H1 (cell line): ENCODE data around the gene POLR2F. TPM values are rescaled to one million over a fixed set of nuclear protein-coding genes. Genes with fewer than 3 reads are reported as not detected.

Experiments
- CTCF ChIA-PET: fragments of 300-600 bp; sonication (Branson Sonifier 250); formaldehyde crosslinking; loops from one replicate; lab custom pipeline; 2021; ENCODE audit not compliant: partially characterized antibody; lab: Charles Lee
- POLR2A ChIA-PET: fragments of 300-600 bp; sonication (Branson Sonifier 250); formaldehyde crosslinking; loops from one replicate; lab custom pipeline; 2021; ENCODE audit warnings: inconsistent platforms; ENCODE audit not compliant: partially characterized antibody; lab: Charles Lee
- DNase-seq, 2 experiments: peaks; one replicate each; pipeline versions ENCODE4 v3.0.0 to v3.0.0-alpha.2; 2010 to 2022; ENCODE audit warnings: low spot score in 2 of 2, low read depth in 1 of 2, mixed read lengths in 1 of 2
- FAIRE-seq: peaks from 2 replicates; lab custom pipeline; 2011; peaks lifted over from hg19 to GRCh38; lab: Jason Lieb, UNC
- H2AFZ ChIP-seq: 2 replicates; pipeline ENCODE4 v1.8.1; 2012; ENCODE audit warnings: low read length, inconsistent platforms
- H2AK5ac ChIP-seq: 2 replicates; pipeline ENCODE4 v1.6.1; 2013; ENCODE audit warnings: low read depth, low read length
- H2BK120ac ChIP-seq: replicated peaks from 2 replicates; pipeline ENCODE3; 2013; ENCODE audit warnings: low read depth, low read length, inconsistent platforms
- H2BK12ac ChIP-seq: 2 replicates; pipeline ENCODE4 v1.6.1; 2013; ENCODE audit warnings: low read depth, low read length
- H2BK15ac ChIP-seq: 2 replicates; pipeline ENCODE4 v1.6.1; 2013; ENCODE audit warnings: low read length
- H2BK20ac ChIP-seq: 2 replicates; pipeline ENCODE4 v1.6.1; 2013; ENCODE audit warnings: low read length
- H2BK5ac ChIP-seq: 2 replicates; pipeline ENCODE4 v1.6.1; 2013; ENCODE audit warnings: low read depth, low read length
- H3K14ac ChIP-seq: 2 replicates; pipeline ENCODE4 v1.6.1; 2013; ENCODE audit warnings: inconsistent platforms; ENCODE audit not compliant: insufficient read length
- H3K18ac ChIP-seq: 2 replicates; pipeline ENCODE4 v1.6.1; 2013; ENCODE audit warnings: low read length; ENCODE audit errors: extremely low read depth
- H3K23ac ChIP-seq: 2 replicates; pipeline ENCODE4 v1.6.1; 2013; ENCODE audit warnings: inconsistent platforms; ENCODE audit not compliant: insufficient read length
- H3K23me2 ChIP-seq: 2 replicates; pipeline ENCODE4 v1.6.1; 2013; ENCODE audit warnings: low read depth, low read length
- H3K27ac ChIP-seq: 2 replicates; pipeline ENCODE4 v1.6.1; 2011; ENCODE audit warnings: low read depth, low read length, inconsistent platforms
- H3K27me3 ChIP-seq, 4 experiments: replicated peaks in 1 of 4; 1 replicate in 1 of 4; 2 replicates in 3 of 4; pipeline versions ENCODE4 v1.6.1 to v1.8.1; 2011 to 2013; ENCODE audit warnings: low read length in 3 of 4, mild to moderate bottlenecking in 3 of 4, inconsistent platforms in 2 of 4, mixed read lengths in 2 of 4, moderate library complexity in 1 of 4; ENCODE audit not compliant: control insufficient read depth in 3 of 4, insufficient read depth in 3 of 4; ENCODE audit errors: extremely low read depth in 1 of 4
- H3K36me3 ChIP-seq, 4 experiments: 2 replicates each; pipeline versions ENCODE4 v1.6.1 to v1.8.1; 2011 to 2013; ENCODE audit warnings: mild to moderate bottlenecking in 4 of 4, low read length in 3 of 4, moderate library complexity in 2 of 4, control low read depth in 1 of 4, inconsistent platforms in 1 of 4; ENCODE audit not compliant: insufficient read depth in 4 of 4, control insufficient read depth in 2 of 4
- H3K4ac ChIP-seq: replicated peaks from 2 replicates; pipeline ENCODE3; 2013; ENCODE audit warnings: low read length, low read depth, mixed read lengths, inconsistent platforms; ENCODE audit not compliant: insufficient read length
- H3K4me1 ChIP-seq, 4 experiments: replicated peaks in 1 of 4; 1 replicate in 1 of 4; 2 replicates in 3 of 4; pipeline versions ENCODE4 v1.6.1 to v1.8.1; 2011 to 2013; ENCODE audit warnings: low read length in 3 of 4, inconsistent platforms in 2 of 4, mixed read lengths in 1 of 4; ENCODE audit not compliant: insufficient read depth in 4 of 4, control insufficient read depth in 3 of 4
- H3K4me2 ChIP-seq, 2 experiments: 2 replicates each; pipeline versions ENCODE4 v1.6.1 to v1.8.1; 2011 to 2013; ENCODE audit warnings: low read depth in 2 of 2, low read length in 2 of 2, control low read depth in 1 of 2, inconsistent platforms in 1 of 2, mild to moderate bottlenecking in 1 of 2; ENCODE audit not compliant: insufficient read depth in 1 of 2
- H3K4me3 ChIP-seq, 4 experiments: fragments of 200-600, 300-600 bp in 1 of 4; sonication (generic), shearing (Covaris generic), sonication (Bioruptor Twin) in 1 of 4; 2 replicates each; pipeline versions ENCODE4 v1.5.1 to v1.8.1; 2011 to 2016; ENCODE audit warnings: low read length in 4 of 4, low read depth in 3 of 4, control low read depth in 2 of 4, inconsistent platforms in 2 of 4, mild to moderate bottlenecking in 2 of 4, mixed read lengths in 1 of 4, moderate library complexity in 1 of 4; ENCODE audit not compliant: insufficient read depth in 2 of 4; ENCODE audit errors: extremely low read depth in 1 of 4
- H3K56ac ChIP-seq: replicated peaks from 2 replicates; pipeline ENCODE3; 2013; ENCODE audit warnings: low read depth, mild to moderate bottlenecking, mixed read lengths, low read length, inconsistent platforms; ENCODE audit not compliant: insufficient read length
- H3K79me1 ChIP-seq: 2 replicates; pipeline ENCODE4 v1.6.1; 2013; ENCODE audit warnings: low read depth, low read length, control low read depth
- H3K79me2 ChIP-seq, 2 experiments: 2 replicates each; pipeline versions ENCODE4 v1.6.1 to v1.8.1; 2012 to 2013; ENCODE audit warnings: low read length in 2 of 2, mild to moderate bottlenecking in 2 of 2, inconsistent platforms in 1 of 2; ENCODE audit not compliant: insufficient read depth in 2 of 2, control insufficient read depth in 1 of 2
- H3K9ac ChIP-seq, 4 experiments: replicated peaks in 1 of 4; 1 replicate in 1 of 4; 2 replicates in 3 of 4; pipeline versions ENCODE4 v1.6.1 to v1.8.1; 2011 to 2013; ENCODE audit warnings: low read depth in 3 of 4, low read length in 3 of 4, control low read depth in 2 of 4, mild to moderate bottlenecking in 2 of 4, moderate library complexity in 2 of 4, inconsistent platforms in 1 of 4; ENCODE audit errors: extremely low read depth in 1 of 4
- H3K9me3 ChIP-seq, 2 experiments: 2 replicates each; pipeline versions ENCODE4 v1.6.1 to v1.8.1; 2012 to 2013; ENCODE audit warnings: mild to moderate bottlenecking in 2 of 2, moderate library complexity in 2 of 2, control low read depth in 1 of 2, inconsistent platforms in 1 of 2, low read depth in 1 of 2, low read length in 1 of 2, mixed read lengths in 1 of 2; ENCODE audit not compliant: insufficient read depth in 2 of 2
- H4K20me1 ChIP-seq, 2 experiments: replicated peaks in 1 of 2; 2 replicates each; pipeline versions ENCODE3 to v1.8.1; 2011 to 2013; ENCODE audit warnings: inconsistent platforms in 2 of 2, low read length in 2 of 2, mild to moderate bottlenecking in 1 of 2; ENCODE audit not compliant: insufficient read depth in 2 of 2, control insufficient read depth in 1 of 2
- H4K5ac ChIP-seq: 2 replicates; pipeline ENCODE4 v1.6.1; 2013; ENCODE audit warnings: low read length, low read depth, mixed read lengths, inconsistent platforms; ENCODE audit not compliant: insufficient read length
- H4K8ac ChIP-seq: 2 replicates; pipeline ENCODE4 v1.8.0; 2013; ENCODE audit warnings: mild to moderate bottlenecking, moderate library complexity, low read length, inconsistent platforms; ENCODE audit not compliant: insufficient read depth; ENCODE audit errors: extremely low read depth
- H4K91ac ChIP-seq: replicated peaks from 2 replicates; pipeline ENCODE3; 2013; ENCODE audit warnings: low read length, mixed read lengths, inconsistent platforms; ENCODE audit not compliant: insufficient read length
- BCL11A ChIP-seq, 2 experiments: IDR thresholded peaks; one replicate each; pipeline ENCODE4 v1.6.1; 2011; ENCODE audit warnings: low read depth in 2 of 2, low read length in 2 of 2, mild to moderate bottlenecking in 2 of 2
- BRCA1 ChIP-seq: IDR thresholded peaks from 2 replicates; pipeline ENCODE4 v1.6.1; 2012; ENCODE audit warnings: low read depth, low read length, improper control_type of control experiment
- CBX5 ChIP-seq: fragments of 300-800, 300-1000 bp; sonication (generic); IDR thresholded peaks from 2 replicates; pipeline ENCODE4 v1.7.1; 2016; ENCODE audit warnings: antibody characterized with exemption, low read length, low read depth
- GABPA ChIP-seq: IDR thresholded peaks from 2 replicates; pipeline ENCODE4 v1.6.1; 2011; ENCODE audit warnings: mild to moderate bottlenecking, low read length, moderate library complexity, borderline replicate concordance; ENCODE audit not compliant: insufficient read depth
- GTF2F1 ChIP-seq: IDR thresholded peaks from 2 replicates; pipeline ENCODE4 v1.6.1; 2012; ENCODE audit warnings: low read depth, low read length, improper control_type of control experiment, borderline replicate concordance
- JUN ChIP-seq: IDR thresholded peaks from 2 replicates; pipeline ENCODE4 v1.6.1; 2011; ENCODE audit warnings: low read depth, mild to moderate bottlenecking, improper control_type of control experiment, low read length
- KDM4A ChIP-seq: IDR thresholded peaks from one replicate; pipeline ENCODE4 v1.7.1; 2012; ENCODE audit warnings: low read depth, mild to moderate bottlenecking, moderate library complexity, low read length, inconsistent platforms; ENCODE audit not compliant: severe bottlenecking
- NANOG ChIP-seq: IDR thresholded peaks from 2 replicates; pipeline ENCODE4 v1.6.1; 2011; ENCODE audit warnings: low read length, low read depth, mild to moderate bottlenecking, inconsistent platforms; ENCODE audit not compliant: insufficient read depth, poor library complexity, severe bottlenecking
- NRF1 ChIP-seq: IDR thresholded peaks from 2 replicates; pipeline ENCODE4 v1.6.1; 2011; ENCODE audit warnings: mild to moderate bottlenecking, low read depth, low read length, improper control_type of control experiment
- PHF8 ChIP-seq: fragments of 200-600 bp; sonication (generic); conservative IDR thresholded peaks from 2 replicates; pipeline ENCODE4 v1.7.1; 2012; ENCODE audit warnings: low read depth, mild to moderate bottlenecking, inconsistent platforms, low read length, moderate library complexity
- POLR2A ChIP-seq, 2 experiments: IDR thresholded peaks; 1 replicate in 1 of 2; 2 replicates in 1 of 2; pipeline ENCODE4 v1.6.1; 2011; ENCODE audit warnings: low read depth in 2 of 2, low read length in 2 of 2, mild to moderate bottlenecking in 2 of 2; ENCODE audit errors: control extremely low read depth in 1 of 2
- SP1 ChIP-seq: IDR thresholded peaks from 2 replicates; pipeline ENCODE4 v1.6.1; 2011; ENCODE audit warnings: low read depth, low read length
- SP4 ChIP-seq: IDR thresholded peaks from 2 replicates; pipeline ENCODE4 v1.6.1; 2012; ENCODE audit warnings: low read length, inconsistent platforms
- SRF ChIP-seq: IDR thresholded peaks from 2 replicates; pipeline ENCODE4 v1.6.1; 2011; ENCODE audit warnings: mild to moderate bottlenecking, low read depth, low read length, moderate library complexity
- TBP ChIP-seq: IDR thresholded peaks from 2 replicates; pipeline ENCODE4 v1.6.1; 2011; ENCODE audit warnings: low read depth, low read length, improper control_type of control experiment
- TCF12 ChIP-seq: IDR thresholded peaks from 2 replicates; pipeline ENCODE4 v1.6.1; 2011; ENCODE audit warnings: low read depth, mild to moderate bottlenecking, low read length
- WGBS, 2 experiments: shearing (Covaris generic) in 1 of 2; methylation state at CpG; one replicate each; pipeline versions ENCODE4 v1.1.6 to v1.1.7; 2013 to 2015; ENCODE audit warnings: low lambda C conversion rate in 2 of 2, mixed read lengths in 2 of 2, inconsistent platforms in 1 of 2, low coverage in 1 of 2, missing lambda C conversion rate in 1 of 2; ENCODE audit not compliant: insufficient replicate concordance in 2 of 2, insufficient coverage in 1 of 2, insufficient read length in 1 of 2; ENCODE audit errors: extremely low coverage in 1 of 2, missing lambda C conversion rate in 1 of 2; 5-methylcytosine and 5-hydroxymethylcytosine counted together
- polyA plus RNA-seq, 7 experiments: library from polyadenylated mRNA; depleted of rRNA in 3 of 7; stranded (reverse) in 5 of 7; unstranded in 2 of 7; fragments of >200 nt in 5 of 7; fragments of 200-250 nt in 2 of 7; gene quantifications; 1 replicate in 5 of 7; 2 replicates in 1 of 7; 4 replicates in 1 of 7; pipeline versions ENCODE4 v1.2.1 to v1.2.3, GENCODE V29; 2011 to 2013; ENCODE audit warnings: missing spikeins in 2 of 7, mixed read lengths in 2 of 7
- total RNA-seq: library from RNA; stranded (reverse); fragmentation: NEBNext Ultra II Directional; extraction: Animal tissue kit (Norgen Biotek cat#: 25700); gene quantifications from 2 replicates; pipeline ENCODE4 v1.2.1, GENCODE V29; 2021

The POLR2F gene
- total and polyA plus RNA-seq, 2 of the 8 experiments (the other 6 are each of a cell fraction or from before 2014, with no cell fraction given): 150 to 176 TPM

GRCh38 chr22:37932401-37932800, 21.1 kb upstream of the POLR2F start:
- DNase-seq: no peak
- no peaks in the 10 kb centered on the region for H3K79me2 ChIP-seq
- TF ChIP-seq PHF8: no peak
- TF ChIP-seq CBX5: no peak
- no peak for TF ChIP-seq NRF1
- TF ChIP-seq SP4: no peak
- no peak for TF ChIP-seq SRF
- no peak for TF ChIP-seq GABPA
- TF ChIP-seq GTF2F1: no peak
- TF ChIP-seq NANOG: no peak
- no peak for TF ChIP-seq POLR2A (IDR thresholded peaks at IDR 0.05; ENCODE audit: control extremely low read depth in 1 of 2, low read depth in 2 of 2, low read length in 2 of 2)
- no peak for TF ChIP-seq JUN
- no peak for TF ChIP-seq TCF12
- TF ChIP-seq TBP: no peak
- TF ChIP-seq BRCA1: no peak
- no peak for TF ChIP-seq KDM4A
- no peak for TF ChIP-seq SP1
- TF ChIP-seq BCL11A (IDR thresholded peaks at IDR 0.05; ENCODE audit: low read depth in 2 of 2, low read length in 2 of 2): no peak

More at GRCh38 chr22:37932401-37932800, 21.1 kb upstream of the POLR2F start:
- no peak overlapping the region for H2BK120ac ChIP-seq
- H2AFZ ChIP-seq: no peak overlapping the region
- 77% methylated on average over 5 of the region's 10 CpGs; no CpG with 5 or more reads in 1 of the 2 experiments for WGBS, 2 experiments
- no peak overlapping the region for H2BK20ac ChIP-seq
- no peak overlapping the region for H2BK5ac ChIP-seq
- no peak overlapping the region for H3K4me2 ChIP-seq
- H3K56ac ChIP-seq: no peak overlapping the region
- H2BK15ac ChIP-seq: no peak overlapping the region
- H4K5ac ChIP-seq: no peak overlapping the region
- H3K14ac ChIP-seq: no peak overlapping the region
- no peak overlapping the region for H3K27ac ChIP-seq
- no peaks in the 10 kb centered on the region for H3K23me2 ChIP-seq
- no peak overlapping the region for H4K8ac ChIP-seq
- no peaks in the 10 kb centered on the region; the same call in 1 of the 2 replicates for H3K79me1 ChIP-seq
- peaks cover 2 to 9% (median 4%) of the 10 kb centered on the region in 4 experiments; a peak in 5 of 8 replicates for H3K36me3 ChIP-seq
- POLR2A ChIA-PET: interaction anchor here (0.7 to 3.1 kb wide), 5 partner anchors 15 to 115 kb away, joined by 3 to 11 read pairs (median 3); partner anchors contain the start of genes C22orf23 and POLR2F
- no peak overlapping the region for H3K9ac ChIP-seq
- peaks cover 0 to 5% (median 3%) of the 10 kb centered on the region in 4 experiments; a peak in 5 of 7 replicates for H3K4me1 ChIP-seq
- no peak for FAIRE-seq
- no peaks in the 10 kb centered on the region for H3K27me3 ChIP-seq
- H2AK5ac ChIP-seq: no peak overlapping the region
- no peak overlapping the region for H3K18ac ChIP-seq
- CTCF ChIA-PET: interaction anchor here (0.8 to 10.4 kb wide), 19 partner anchors 9 to 159 kb away, joined by 3 to 158 read pairs (median 4); partner anchors contain the start of gene GALR3
- peaks cover 0 to 8% of the 10 kb centered on the region in 2 experiments for H4K20me1 ChIP-seq
- H3K4ac ChIP-seq: no peak overlapping the region
- no peaks in the 10 kb centered on the region for H3K9me3 ChIP-seq
- H3K4me3 ChIP-seq: no peak overlapping the region
- no peak overlapping the region for H2BK12ac ChIP-seq
- H4K91ac ChIP-seq: no peak overlapping the region
- H3K23ac ChIP-seq: no peak overlapping the region
